Neural cell (in vitro differentiated cells): ENCODE measurements around the gene SLC38A11.

ENCODE experiments used
- CTCF ChIP-seq: fragments of 450-650 bp; IDR thresholded peaks from 2 replicates; pipeline ENCODE4 v1.5.1; 2014; ENCODE audit warnings: antibody characterized with exemption, mild to moderate bottlenecking, moderate library complexity; ENCODE audit not compliant: poor library complexity, severe bottlenecking
- SMC3 ChIP-seq: fragments of 450-650 bp; conservative IDR thresholded peaks from 2 replicates; pipeline ENCODE4 v1.6.1; 2014; ENCODE audit warnings: antibody characterized with exemption, mild to moderate bottlenecking, moderate library complexity; ENCODE audit not compliant: poor library complexity

- TF ChIP-seq CTCF = no peak
- TF ChIP-seq SMC3 = no peak
These were observed 18.9 kb upstream of the SLC38A11 start for GRCh38 chr2:164974221-164974620.
